Endothelial cell of umbilical vein (primary cell): Measurements from ENCODE around the gene STXBP2. TPM values are rescaled to one million over a fixed set of nuclear protein-coding genes. Genes with fewer than 3 reads are reported as not detected.
"Not testable (repeated sequence)": the region's sequence is repeated elsewhere in the genome, so short reads cannot be mapped to it uniquely, and the experiment has no call there.

Experiments used
- BruUV-seq: library from RNA; stranded (reverse); fragments of 400-500 nt; replicated peaks from 2 replicates; lab custom pipeline; 2021; lab: Mats Ljungman, UMichigan
- CTCF ChIA-PET: fragments of 300-600, 350-600 bp; sonication (Branson Sonifier 250); formaldehyde crosslinking; loops from one replicate; lab custom pipeline; 2021; ENCODE audit warnings: antibody characterized with exemption, inconsistent platforms; lab: Charles Lee
- POLR2A ChIA-PET: fragments of 300-600, 350-600 bp; sonication (Branson Sonifier 250); formaldehyde crosslinking; loops from one replicate; lab custom pipeline; 2021; ENCODE audit warnings: antibody characterized with exemption, inconsistent platforms; lab: Charles Lee
- DNase-seq: peaks from one replicate; pipeline ENCODE4 v3.0.0-alpha.2; 2011; ENCODE audit warnings: low read depth, low spot score
- FAIRE-seq: peaks from 2 replicates; lab custom pipeline; 2011; peaks lifted over from hg19 to GRCh38; lab: Jason Lieb, UNC
- H2AFZ ChIP-seq: 2 replicates; pipeline ENCODE4 v1.6.0; 2012; ENCODE audit warnings: low read depth, low read length, control low read depth, inconsistent platforms
- H3K27ac ChIP-seq: 2 replicates; pipeline ENCODE4 v1.5.1; 2011; ENCODE audit warnings: low read depth, mild to moderate bottlenecking, control low read depth, low read length, moderate library complexity; ENCODE audit not compliant: insufficient read depth
- H3K27me3 ChIP-seq, 2 experiments: 2 replicates each; pipeline versions ENCODE4 v1.6.0 to v1.6.1; 2011; ENCODE audit warnings: low read length in 2 of 2, mixed read lengths in 1 of 2; ENCODE audit not compliant: control insufficient read depth in 2 of 2, insufficient read depth in 2 of 2
- H3K36me3 ChIP-seq, 2 experiments: 2 replicates in 1 of 2; 3 replicates in 1 of 2; pipeline ENCODE4 v1.5.1; 2011; ENCODE audit warnings: low read length in 2 of 2, mild to moderate bottlenecking in 1 of 2, moderate library complexity in 1 of 2; ENCODE audit not compliant: control insufficient read depth in 2 of 2, insufficient read depth in 2 of 2; ENCODE audit errors: extremely low read depth in 1 of 2
- H3K4me1 ChIP-seq: 3 replicates; pipeline ENCODE4 v1.5.1; 2011; ENCODE audit warnings: mild to moderate bottlenecking, low read length; ENCODE audit not compliant: control insufficient read depth, insufficient read depth; ENCODE audit errors: extremely low read depth
- H3K4me2 ChIP-seq: 2 replicates; pipeline ENCODE4 v1.6.1; 2011; ENCODE audit warnings: low read length, control low read depth, mixed read lengths; ENCODE audit not compliant: insufficient read depth
- H3K4me3 ChIP-seq, 3 experiments: fragments of 200-600 bp in 1 of 3; sonication (generic), shearing (Covaris generic) in 1 of 3; replicated peaks in 1 of 3; 2 replicates each; pipeline ENCODE4 v1.5.1; 2011 to 2016; ENCODE audit warnings: control low read depth in 3 of 3, low read length in 3 of 3, mild to moderate bottlenecking in 2 of 3, inconsistent platforms in 1 of 3, low read depth in 1 of 3, moderate library complexity in 1 of 3; ENCODE audit not compliant: insufficient read depth in 1 of 3
- H3K79me2 ChIP-seq: 2 replicates; pipeline ENCODE4 v1.6.0; 2012; ENCODE audit warnings: low read length, inconsistent platforms; ENCODE audit not compliant: control insufficient read depth, insufficient read depth
- H3K9ac ChIP-seq: replicated peaks from 2 replicates; pipeline ENCODE3; 2011; ENCODE audit warnings: low read length, control low read depth; ENCODE audit not compliant: insufficient read depth; ENCODE audit errors: extremely low read depth
- H3K9me1 ChIP-seq: replicated peaks from 3 replicates; pipeline ENCODE4 v1.6.0; 2011; ENCODE audit warnings: mild to moderate bottlenecking, low read length; ENCODE audit not compliant: control insufficient read depth, insufficient read depth; ENCODE audit errors: extremely low read depth
- H3K9me3 ChIP-seq: replicated peaks from 2 replicates; pipeline ENCODE4 v1.5.1; 2012; ENCODE audit warnings: low read length, inconsistent platforms; ENCODE audit not compliant: control insufficient read depth, insufficient read depth
- H4K20me1 ChIP-seq: replicated peaks from 2 replicates; pipeline ENCODE3; 2011; ENCODE audit warnings: mild to moderate bottlenecking, low read length; ENCODE audit not compliant: control insufficient read depth, insufficient read depth; ENCODE audit errors: extremely low read depth
- EZH2 ChIP-seq: IDR thresholded peaks from 2 replicates; pipeline ENCODE4 v1.6.1; 2012; ENCODE audit warnings: borderline replicate concordance, low read depth, mild to moderate bottlenecking, moderate library complexity, low read length, inconsistent platforms; ENCODE audit not compliant: severe bottlenecking
- FOS ChIP-seq: IDR thresholded peaks from 2 replicates; pipeline ENCODE4 v1.6.1; 2011; ENCODE audit warnings: mild to moderate bottlenecking, low read length, moderate library complexity, borderline replicate concordance; ENCODE audit not compliant: insufficient read depth
- GATA2 ChIP-seq: IDR thresholded peaks from 2 replicates; pipeline ENCODE4 v1.7.0; 2011; ENCODE audit warnings: low read depth, mild to moderate bottlenecking, moderate library complexity, mixed read lengths, low read length; ENCODE audit not compliant: insufficient read length, insufficient read depth
- JUN ChIP-seq: IDR thresholded peaks from 2 replicates; pipeline ENCODE4 v1.6.1; 2011; ENCODE audit warnings: borderline replicate concordance, low read depth; ENCODE audit not compliant: insufficient read length, insufficient read depth
- MYC ChIP-seq: IDR thresholded peaks from one replicate; pipeline ENCODE4 v1.6.1; 2011; ENCODE audit warnings: mild to moderate bottlenecking, low read depth, low read length
- POLR2A ChIP-seq: IDR thresholded peaks from 2 replicates; pipeline ENCODE4 v1.6.1; 2012; ENCODE audit warnings: low read depth, mild to moderate bottlenecking, control low read depth, low read length
- POLR2AphosphoS5 ChIP-seq: IDR thresholded peaks from 2 replicates; pipeline ENCODE4 v1.6.1; 2012; ENCODE audit warnings: low read depth, mild to moderate bottlenecking, control low read depth, low read length, moderate library complexity; ENCODE audit not compliant: insufficient read depth
- dilution Hi-C: fragments of 300-500 bp; cut with MboI; formaldehyde crosslinking; loops from one replicate; pipeline ENCODE4 v1.15.0; 2019; ENCODE audit warnings: low sequenced_read_pairs; ENCODE audit not compliant: extremely low pct_ligation_motif_present
- intact Hi-C: fragments of 100-400 bp; cut with micrococcal nuclease; formaldehyde crosslinking; loops from one replicate; pipeline ENCODE4 v1.10.0; 2022
- polyA plus RNA-seq, 4 experiments: library from polyadenylated mRNA; depleted of rRNA in 3 of 4; stranded (reverse) in 3 of 4; unstranded in 1 of 4; fragments of >200 nt; gene quantifications; 2 replicates each; pipeline versions ENCODE4 v1.2.1 to v1.2.3, GENCODE V29; 2011 to 2012; ENCODE audit warnings: missing spikeins in 1 of 4
- total RNA-seq: library from RNA; stranded (reverse); gene quantifications from 2 replicates; pipeline ENCODE4 v1.2.3, GENCODE V29; 2021
- TF ChIP-seq, protein P1 (sequence below), 2 donors: IDR thresholded peaks; 1 replicate in 1 of 2; 2 replicates in 1 of 2; pipeline ENCODE4 v1.5.1; 2011; ENCODE audit warnings: low read length in 2 of 2, mild to moderate bottlenecking in 2 of 2, moderate library complexity in 2 of 2, control low read depth in 1 of 2, inconsistent platforms in 1 of 2, low read depth in 1 of 2; ENCODE audit not compliant: insufficient read depth in 1 of 2; ENCODE audit errors: extremely low read depth in 1 of 2
- TF ChIP-seq, protein P2 (sequence below): IDR thresholded peaks from 2 replicates; pipeline ENCODE4 v1.6.1; 2011; ENCODE audit not compliant: insufficient read depth, insufficient read length

STXBP2 gene
- total and polyA plus RNA-seq, 2 donors (not counting 3 experiments of a cell fraction or from before 2014, with no cell fraction given) = 70.0 to 105 TPM

DNA sequence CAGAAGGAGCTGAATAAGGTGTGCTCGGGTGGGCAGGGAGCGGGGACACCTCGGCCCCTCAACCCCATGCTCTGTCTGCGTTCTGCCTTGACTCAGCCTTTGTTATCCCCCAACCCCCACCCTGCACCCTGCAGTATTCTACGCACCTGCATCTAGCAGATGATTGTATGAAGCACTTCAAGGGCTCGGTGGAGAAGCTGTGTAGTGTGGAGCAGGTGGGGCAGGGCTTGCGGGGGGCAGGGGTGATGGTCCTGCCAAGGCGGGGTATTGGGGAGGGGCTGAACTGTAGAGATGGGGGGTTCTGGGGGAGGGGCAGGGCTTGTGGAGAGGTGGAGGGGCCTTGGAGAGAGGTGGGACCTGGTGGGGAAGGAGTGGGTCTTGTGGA, 6.1 kb downstream of the STXBP2 start:
- Histone ChIP-seq H3K27ac (no peak overlapping the region), H3K9me3 (no peaks in the 10 kb centered on the region), H3K9me1 (no peaks in the 10 kb centered on the region), H3K4me2 (no peak overlapping the region), H3K9ac (no peak overlapping the region), H3K36me3 (no peaks in the 10 kb centered on the region), H4K20me1 (no peaks in the 10 kb centered on the region), H3K4me3 (no peak overlapping the region), H3K27me3 (no peaks in the 10 kb centered on the region), H2AFZ (no peak overlapping the region), H3K4me1 (no peaks in the 10 kb centered on the region), H3K79me2 (no peaks in the 10 kb centered on the region)
- BruUV-seq = no TSS peak
- intact Hi-C loops = no loop called here
- DNase-seq (no peak), FAIRE-seq (no peak)
- dilution Hi-C loops = no loop called here
- TF ChIP-seq, protein P1, sequence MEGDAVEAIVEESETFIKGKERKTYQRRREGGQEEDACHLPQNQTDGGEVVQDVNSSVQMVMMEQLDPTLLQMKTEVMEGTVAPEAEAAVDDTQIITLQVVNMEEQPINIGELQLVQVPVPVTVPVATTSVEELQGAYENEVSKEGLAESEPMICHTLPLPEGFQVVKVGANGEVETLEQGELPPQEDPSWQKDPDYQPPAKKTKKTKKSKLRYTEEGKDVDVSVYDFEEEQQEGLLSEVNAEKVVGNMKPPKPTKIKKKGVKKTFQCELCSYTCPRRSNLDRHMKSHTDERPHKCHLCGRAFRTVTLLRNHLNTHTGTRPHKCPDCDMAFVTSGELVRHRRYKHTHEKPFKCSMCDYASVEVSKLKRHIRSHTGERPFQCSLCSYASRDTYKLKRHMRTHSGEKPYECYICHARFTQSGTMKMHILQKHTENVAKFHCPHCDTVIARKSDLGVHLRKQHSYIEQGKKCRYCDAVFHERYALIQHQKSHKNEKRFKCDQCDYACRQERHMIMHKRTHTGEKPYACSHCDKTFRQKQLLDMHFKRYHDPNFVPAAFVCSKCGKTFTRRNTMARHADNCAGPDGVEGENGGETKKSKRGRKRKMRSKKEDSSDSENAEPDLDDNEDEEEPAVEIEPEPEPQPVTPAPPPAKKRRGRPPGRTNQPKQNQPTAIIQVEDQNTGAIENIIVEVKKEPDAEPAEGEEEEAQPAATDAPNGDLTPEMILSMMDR (IDR thresholded peaks at IDR 0.05; ENCODE audit: extremely low read depth in 1 of 2, insufficient read depth in 1 of 2, low read depth in 1 of 2, low read length in 2 of 2) = no peak
- TF ChIP-seq GATA2 = no peak
- no peak for TF ChIP-seq POLR2AphosphoS5
- TF ChIP-seq FOS = no peak
- TF ChIP-seq MYC = no peak
- TF ChIP-seq EZH2 = no peak
- no peak for TF ChIP-seq POLR2A
- TF ChIP-seq, protein P2, sequence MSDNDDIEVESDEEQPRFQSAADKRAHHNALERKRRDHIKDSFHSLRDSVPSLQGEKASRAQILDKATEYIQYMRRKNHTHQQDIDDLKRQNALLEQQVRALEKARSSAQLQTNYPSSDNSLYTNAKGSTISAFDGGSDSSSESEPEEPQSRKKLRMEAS = no peak
- TF ChIP-seq JUN = no peak
- POLR2A ChIA-PET = no interaction called here
- CTCF ChIA-PET = no interaction called here

DNA sequence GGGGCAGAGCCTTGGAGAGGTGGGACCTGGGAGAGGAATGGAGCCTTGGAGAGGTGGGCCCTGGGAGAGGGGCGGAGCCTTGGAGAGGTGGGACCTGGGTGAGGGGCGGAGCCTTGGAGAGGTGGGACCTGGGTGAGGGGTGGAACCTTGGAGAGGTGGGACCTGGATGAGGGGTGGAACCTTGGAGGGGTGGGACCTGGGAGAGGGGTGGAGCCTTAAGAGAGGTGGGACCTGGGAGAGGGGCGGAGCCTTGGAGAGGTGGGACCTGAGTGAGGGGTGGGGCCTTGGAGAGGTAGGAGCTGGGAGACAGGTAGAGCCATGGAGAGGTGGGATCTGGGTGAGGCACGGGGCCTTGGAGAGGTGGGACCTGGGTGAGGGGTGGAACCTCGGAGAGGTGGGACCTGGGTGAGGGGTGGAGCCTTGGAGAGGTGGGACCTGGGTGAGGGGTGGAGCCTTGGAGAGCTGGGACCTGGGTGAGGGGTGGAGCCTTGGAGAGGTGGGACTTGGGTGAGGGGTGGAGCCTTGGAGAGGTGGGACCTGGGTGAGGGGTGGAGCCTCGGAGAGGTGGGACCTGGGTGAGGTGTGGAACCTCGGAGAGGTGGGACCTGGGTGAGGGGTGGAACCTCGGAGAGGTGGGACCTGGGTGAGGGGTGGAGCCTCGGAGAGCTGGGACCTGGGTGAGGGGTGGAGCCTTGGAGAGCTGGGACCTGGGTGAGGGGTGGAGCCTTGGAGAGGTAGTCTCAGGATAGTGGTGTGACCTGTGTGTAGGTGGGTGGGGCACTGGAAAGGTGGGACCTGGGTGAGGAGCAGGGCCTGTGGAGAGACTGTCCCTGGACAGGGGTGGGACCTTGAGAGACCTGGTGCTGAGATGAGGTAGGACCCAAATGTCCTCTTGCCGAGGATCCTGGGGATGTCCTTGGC, 7.0 kb downstream of the STXBP2 start:
- H3K27me3 ChIP-seq, H3K4me2 ChIP-seq, H3K9ac ChIP-seq, H3K27ac ChIP-seq, dilution Hi-C loops, H3K4me1 ChIP-seq, H3K9me1 ChIP-seq, H3K79me2 ChIP-seq, H3K9me3 ChIP-seq, H2AFZ ChIP-seq, DNase-seq, H3K4me3 ChIP-seq, H3K36me3 ChIP-seq, FAIRE-seq, intact Hi-C loops, H4K20me1 ChIP-seq, BruUV-seq: not testable (repeated sequence)
- ChIA-PET POLR2A (interaction anchor here (0.7 kb wide), 1 partner anchor 14 kb away, joined by 7 read pairs; no protein-coding TSS in a partner anchor), CTCF (interaction anchor here (1.2 kb wide), 1 partner anchor 37 kb away, joined by 4 read pairs; the partner anchor contains the start of gene TRAPPC5)
